ENCODE measurements around the gene GID8. TPM values are rescaled to one million over a fixed set of nuclear protein-coding genes. Genes with fewer than 3 reads are reported as not detected.

The GID8 gene
- total and polyA plus RNA-seq, 9 of the 15 experiments (the other 6 are each of a cell fraction or from before 2014, with no cell fraction given): 7.5 to 31.6 (median 22.2) TPM

- no peak for TF ChIP-seq MEF2A (IDR thresholded peaks at IDR 0.05; ENCODE audit: control insufficient read depth, low read depth, low read length)
- TF ChIP-seq ZFP30 (CRISPR knock-in tag; IDR thresholded peaks at IDR 0.05; ENCODE audit: borderline replicate concordance): no peak
- no peak for TF ChIP-seq GATAD2A (IDR thresholded peaks at IDR 0.05)
- TF ChIP-seq STAT5B (CRISPR knock-in tag; IDR thresholded peaks at IDR 0.05): no peak
- TF ChIP-seq ZNF263 (CRISPR knock-in tag; IDR thresholded peaks at IDR 0.05; ENCODE audit: borderline replicate concordance): peak; percentile 49; the same call in 1 of the 2 replicates
- TF ChIP-seq PTRF (tag; IDR thresholded peaks at IDR 0.05): no peak
- TF ChIP-seq HNRNPL (IDR thresholded peaks at IDR 0.05; ENCODE audit: low read depth, low read length): no peak
- no peak for TF ChIP-seq MGA (IDR thresholded peaks at IDR 0.05)
- no peak for TF ChIP-seq ASH1L (IDR thresholded peaks at IDR 0.05; ENCODE audit: borderline replicate concordance, low read depth, partially characterized antibody)
- TF ChIP-seq E2F3 (CRISPR knock-in tag; IDR thresholded peaks at IDR 0.05): no peak
- TF ChIP-seq BRF1 (IDR thresholded peaks at IDR 0.05; ENCODE audit: borderline replicate concordance, extremely low read depth, insufficient read length): no peak
- no peak for TF ChIP-seq ZNF3 (CRISPR knock-in tag; IDR thresholded peaks at IDR 0.05)
- no peak for TF ChIP-seq U2AF2 (optimal IDR thresholded peaks at IDR 0.05; ENCODE audit: low read depth, low read length)
- TF ChIP-seq ARHGAP35 (IDR thresholded peaks at IDR 0.05; ENCODE audit: partially characterized antibody): no peak
- TF ChIP-seq ZBTB17 (CRISPR knock-in tag; IDR thresholded peaks at IDR 0.05): no peak
- peak; percentile 14 for TF ChIP-seq MEIS2 (IDR thresholded peaks at IDR 0.05; ENCODE audit: partially characterized antibody)
Observed at GRCh38 chr20:62971950-62972844, 34.2 kb downstream of the GID8 start (continued).
